Measurements from ENCODE around the gene WIPF3.

The WIPF3 gene

DNA sequence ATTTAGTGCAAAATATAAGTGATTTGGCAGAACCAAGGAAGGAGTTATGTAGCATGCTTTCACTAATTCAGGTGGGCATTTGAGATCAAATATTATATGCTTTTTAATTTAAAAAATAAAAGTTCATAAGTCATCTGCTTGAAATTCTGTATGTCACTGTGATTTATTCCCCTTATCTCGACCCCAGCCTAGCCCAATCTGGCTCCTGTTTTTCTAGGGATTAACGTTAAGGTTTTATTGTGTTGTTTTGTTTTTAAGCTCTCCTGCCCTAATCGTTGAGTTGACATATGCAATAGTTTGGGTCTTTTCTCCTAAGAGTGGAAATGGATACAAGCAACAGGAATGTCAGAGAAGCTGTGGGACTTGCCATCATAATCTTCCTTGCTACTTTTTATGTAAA, 42.6 kb downstream of the WIPF3 start:
- DNase-seq, result no peak

DNA sequence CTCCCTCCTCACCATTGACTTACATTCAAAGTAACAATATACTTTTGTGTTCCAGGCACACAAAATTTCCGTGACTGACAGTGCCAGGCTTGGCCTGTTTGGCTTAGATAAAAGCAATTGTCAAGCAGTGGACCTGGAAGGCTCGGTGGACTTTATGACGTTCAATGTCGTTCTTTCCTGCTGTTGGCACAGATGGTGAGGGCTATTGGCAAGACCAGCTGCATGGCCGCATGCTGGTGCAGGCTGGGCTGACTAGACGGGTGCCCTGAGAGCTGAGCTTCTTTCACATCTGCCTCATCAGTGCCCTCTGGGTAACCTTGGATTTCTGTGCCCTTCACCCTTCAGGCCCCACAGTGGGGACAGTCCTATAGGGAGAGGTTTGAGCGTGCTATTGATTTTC, 45.2 kb downstream of the WIPF3 start:
- no peak for DNase-seq

DNA sequence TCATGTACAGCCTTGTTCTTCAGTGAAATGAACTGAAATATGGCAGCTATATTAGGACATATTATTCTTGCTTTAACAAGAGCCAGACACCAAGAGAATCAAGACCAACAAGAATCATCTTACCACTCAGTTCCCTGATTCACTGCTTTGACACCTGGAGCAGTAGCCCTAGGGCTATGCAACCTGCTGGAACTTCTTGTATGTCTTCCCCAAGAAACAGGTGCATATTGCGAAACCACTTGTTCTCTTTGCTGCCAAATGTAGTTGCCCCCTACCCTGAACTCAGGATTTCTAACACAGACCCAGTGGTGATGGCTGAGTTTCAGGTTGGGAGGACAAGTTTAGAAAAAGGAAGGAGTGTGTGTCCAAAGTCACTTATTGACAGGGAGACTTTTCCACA, 46.1 kb downstream of the WIPF3 start:
- DNase-seq, result no peak

DNA sequence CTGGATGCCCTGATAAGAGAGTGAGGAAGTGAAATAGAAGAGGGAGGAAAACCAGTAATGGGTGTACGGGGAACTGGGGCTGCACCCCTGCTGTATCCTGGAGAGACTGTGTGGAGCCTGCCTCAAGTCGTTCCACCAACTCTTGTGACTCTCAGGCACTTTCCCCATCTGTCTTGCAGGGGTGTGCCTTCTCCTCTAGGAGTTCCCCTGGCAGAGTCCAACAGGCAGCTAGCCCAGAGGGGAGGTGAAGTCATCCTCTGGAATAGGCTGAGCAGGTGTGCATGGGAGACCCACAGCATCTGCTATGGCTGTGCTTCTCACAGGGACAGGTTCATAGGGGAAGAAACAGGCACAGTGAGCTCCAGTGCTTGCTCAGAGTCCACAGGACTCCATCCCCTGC, 46.8 kb downstream of the WIPF3 start:
- DNase-seq, result no peak

DNA sequence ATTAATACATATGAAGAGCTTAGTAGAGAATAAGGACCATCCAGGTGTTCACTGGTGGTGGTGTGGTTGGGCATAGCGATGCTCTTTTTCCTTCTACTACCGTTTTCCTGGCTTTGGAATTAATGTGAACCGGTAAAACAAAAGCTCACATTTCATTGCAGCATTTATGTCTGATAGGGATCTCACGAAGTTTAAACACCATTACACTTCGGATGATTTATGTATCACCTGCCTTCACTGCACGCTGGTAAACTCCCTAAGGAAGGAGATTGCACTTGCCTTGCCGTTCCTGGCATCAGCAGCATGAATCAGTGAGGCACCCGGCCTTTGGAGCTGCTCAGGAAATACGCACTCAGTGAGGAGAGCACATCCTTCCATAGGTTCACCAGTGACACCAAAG, 47.5 kb downstream of the WIPF3 start:
- DNase-seq, result no peak

DNA sequence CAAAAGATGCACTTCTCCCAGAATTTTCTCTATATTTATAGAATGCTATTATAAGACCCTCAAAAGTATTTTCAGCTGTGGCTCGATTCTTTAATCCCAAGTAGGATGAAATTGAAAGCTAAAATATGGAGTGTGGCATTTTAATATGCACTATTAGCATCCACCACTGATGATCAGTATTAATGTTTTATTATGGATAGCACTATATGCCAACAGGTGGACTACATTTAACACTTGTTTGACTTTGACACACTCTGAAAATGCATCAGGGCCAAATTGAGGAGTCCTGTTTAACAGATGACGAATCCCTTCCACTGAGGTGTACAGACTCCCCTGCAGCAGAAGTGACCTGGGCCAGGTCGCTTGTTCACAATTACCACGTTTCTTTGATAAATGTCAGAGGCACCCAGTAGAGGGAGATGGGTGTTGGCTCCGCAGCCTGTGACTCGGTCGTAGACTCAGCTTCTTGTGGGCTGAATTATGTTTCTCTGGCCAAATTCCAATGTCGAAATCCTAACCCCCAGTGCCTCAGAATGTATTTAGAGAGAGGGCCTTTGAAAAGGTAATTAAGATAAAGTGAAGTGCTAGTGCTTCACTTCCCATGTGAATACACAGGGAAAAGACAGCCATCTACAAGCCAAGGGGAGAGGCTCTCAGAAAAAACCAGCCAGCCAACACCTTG, 48.1 kb downstream of the WIPF3 start:
- DNase-seq, result no peak

DNA sequence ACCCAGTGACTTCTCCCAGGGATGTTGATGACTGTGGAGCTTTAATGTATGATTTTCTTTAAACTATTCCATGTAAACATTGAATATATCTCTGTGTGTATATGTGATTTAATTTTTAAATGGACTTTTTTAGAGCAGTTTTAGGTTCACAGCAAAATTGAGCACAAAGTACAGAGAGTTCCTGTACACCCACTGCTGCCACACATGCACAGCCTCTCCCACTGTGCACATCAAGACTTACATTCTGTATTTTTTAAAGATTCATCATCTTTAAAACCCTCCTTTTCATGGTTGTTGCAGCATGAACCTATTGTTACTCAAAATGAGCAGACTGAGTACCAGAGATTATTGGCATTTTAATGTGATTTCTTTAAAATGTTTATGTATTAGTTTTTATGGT, 51.3 kb downstream of the WIPF3 start:
- DNase-seq, result no peak

DNA sequence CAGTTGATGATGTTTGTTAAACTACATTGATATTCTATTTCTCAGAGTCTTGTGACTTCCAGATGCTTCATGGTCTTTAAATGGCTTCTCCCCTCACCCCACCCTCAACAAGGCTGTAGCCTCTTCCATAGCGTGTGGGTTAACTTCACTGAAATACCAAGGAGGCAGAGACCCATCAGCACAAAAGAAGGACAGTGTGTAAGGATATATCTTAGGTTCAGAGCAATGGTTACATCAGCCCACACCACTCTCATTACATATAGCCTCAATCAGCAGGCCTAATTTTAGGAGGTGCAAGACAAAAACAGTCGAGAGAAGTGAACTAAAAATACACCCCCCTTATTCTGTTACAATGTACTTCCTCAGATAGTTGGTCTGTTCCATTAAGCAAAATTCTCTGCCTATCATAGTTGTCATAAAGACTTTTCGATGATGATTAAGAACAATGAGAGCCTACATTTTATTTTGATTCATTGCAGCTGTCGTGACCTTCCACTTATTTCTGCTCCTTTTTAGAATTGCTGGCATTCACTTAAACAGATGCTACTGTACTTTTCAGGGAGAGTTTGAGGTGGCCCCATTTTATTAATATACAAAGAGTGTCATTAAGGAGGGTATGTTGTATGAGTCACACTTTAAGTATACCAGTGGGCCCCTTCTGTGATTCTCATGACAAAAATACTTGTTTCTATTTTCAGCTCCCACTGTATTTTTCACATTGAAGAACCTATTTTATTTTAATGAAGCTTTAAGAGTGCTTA, 52.1 kb downstream of the WIPF3 start:
- no peak for DNase-seq

DNA sequence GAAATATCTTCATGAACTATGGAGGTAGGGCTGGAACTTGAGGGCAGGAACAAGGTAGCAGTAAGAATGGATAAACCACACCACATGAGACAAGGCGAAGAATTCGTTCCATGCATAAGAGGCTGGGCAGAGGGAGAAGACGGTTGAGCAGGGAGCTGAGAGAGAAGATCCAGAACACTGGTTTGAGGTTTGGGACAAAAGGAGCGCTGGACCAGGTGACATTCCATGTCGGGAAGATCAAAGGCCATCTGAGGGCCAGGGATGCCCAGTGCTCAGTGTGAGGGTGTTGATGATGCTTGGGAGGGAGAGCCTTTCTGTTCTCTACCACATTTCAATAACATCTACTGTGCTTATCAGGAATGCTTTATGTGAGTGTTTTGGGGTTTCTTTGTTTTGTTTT, 52.8 kb downstream of the WIPF3 start:
- no peak for DNase-seq

DNA sequence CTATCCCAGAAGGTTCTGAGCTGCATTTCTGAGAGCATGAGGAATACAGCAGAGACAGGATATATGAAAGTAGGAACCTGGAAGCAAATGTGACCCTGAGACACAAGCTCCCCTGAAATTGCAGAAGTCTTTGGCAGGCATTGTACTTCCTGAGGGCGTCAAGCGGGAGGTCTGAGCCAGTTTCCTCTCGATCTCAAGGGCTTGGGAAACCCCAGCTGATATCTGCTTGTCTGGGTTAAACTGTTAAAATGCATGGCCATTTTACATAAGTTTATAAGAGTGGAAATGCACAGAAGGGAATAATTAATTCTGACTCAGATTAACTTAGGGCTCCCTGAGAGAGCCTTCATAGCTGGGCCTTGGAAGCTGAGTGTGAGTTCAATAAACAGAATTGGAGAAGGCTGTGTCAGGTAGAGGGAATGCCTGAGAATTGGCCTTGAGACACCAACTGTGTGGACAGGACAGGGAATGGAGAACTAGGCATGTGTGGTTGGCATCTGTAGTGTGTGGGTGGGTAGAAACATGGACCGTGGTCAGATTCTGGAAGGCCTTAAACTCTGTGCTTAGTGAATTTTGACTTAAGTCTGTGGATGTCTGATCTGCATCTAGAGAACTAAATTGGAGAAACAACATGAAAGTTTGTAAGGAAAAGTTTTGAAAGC, 53.3 kb downstream of the WIPF3 start:
- DNase-seq, result no peak

DNA sequence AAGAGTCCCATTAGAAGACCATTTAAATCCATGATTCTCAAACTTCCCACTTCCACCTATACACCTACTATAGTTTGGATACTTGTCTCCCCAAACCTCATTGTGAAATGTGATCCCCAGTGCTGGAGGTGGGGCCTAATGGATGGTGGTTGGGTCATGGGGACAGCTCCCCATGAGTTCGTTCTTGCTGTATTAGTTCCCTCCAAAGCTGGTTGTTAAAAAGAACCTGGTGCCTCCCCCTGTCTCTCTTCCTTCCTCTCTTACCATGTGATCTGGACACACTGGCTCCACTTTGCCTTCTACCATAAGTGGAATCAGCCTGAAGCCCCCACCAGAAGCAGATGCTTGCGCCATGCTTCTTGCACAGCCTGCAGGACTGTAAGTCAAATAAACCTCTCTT, 53.9 kb downstream of the WIPF3 start:
- DNase-seq, result no peak

DNA sequence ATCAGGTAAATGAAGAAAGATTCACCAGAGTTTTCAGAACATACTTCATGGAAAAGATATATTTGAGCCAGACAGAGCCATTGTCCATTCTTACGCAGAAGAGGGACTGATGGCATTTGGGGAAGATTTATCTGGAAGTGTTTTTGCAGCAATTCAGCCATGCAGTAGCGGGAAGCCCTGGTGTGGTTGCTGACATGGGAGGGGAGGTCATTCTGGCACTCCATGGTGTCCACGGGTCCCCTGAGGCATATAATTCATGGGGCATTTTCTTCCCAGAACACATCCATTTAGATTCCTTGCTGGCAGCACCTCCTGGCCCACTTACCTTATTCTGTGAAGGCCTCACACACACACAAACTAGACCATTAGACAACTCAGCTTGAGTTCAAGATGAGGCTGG, 55.6 kb downstream of the WIPF3 start:
- DNase-seq, result no peak

DNA sequence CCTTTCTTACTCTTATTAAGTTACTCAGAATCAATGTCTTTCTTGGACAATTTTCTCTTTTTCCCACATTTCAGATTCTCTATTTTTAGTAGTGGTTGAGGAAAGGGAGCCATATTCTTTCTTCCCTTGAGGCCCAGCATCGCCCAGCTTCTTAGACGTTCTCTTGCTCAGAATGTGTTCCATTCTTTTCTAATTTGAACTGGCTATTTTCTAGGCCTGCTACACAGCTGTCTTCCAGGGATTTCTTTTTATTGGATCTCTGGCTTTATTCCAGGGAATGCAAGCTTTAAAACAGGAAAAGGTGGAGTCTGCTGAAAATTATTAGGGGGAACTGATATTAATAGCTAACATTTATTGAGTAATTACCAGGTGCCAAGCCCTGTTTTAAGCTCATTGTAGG, 58.3 kb downstream of the WIPF3 start:
- DNase-seq, result no peak

DNA sequence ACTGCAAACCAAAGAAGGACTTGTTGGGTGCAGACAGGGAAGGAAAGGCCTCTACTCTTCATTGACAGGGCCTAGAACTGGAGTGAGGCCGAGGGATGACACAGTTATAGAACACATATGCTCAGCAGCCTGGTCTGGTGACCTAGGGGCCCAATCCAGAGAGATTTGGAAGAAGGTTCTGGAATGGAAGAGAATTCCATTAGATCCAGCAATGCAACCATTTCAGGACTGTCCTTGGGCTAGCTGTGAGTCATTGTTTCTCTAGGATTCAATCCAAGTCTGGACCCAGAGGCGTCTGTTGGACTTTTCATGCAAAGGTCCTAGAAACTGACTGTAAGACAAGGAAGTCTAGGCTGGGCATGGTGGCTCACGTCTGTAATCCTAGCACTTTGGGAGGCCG, 59.2 kb downstream of the WIPF3 start:
- no peak for DNase-seq

DNA sequence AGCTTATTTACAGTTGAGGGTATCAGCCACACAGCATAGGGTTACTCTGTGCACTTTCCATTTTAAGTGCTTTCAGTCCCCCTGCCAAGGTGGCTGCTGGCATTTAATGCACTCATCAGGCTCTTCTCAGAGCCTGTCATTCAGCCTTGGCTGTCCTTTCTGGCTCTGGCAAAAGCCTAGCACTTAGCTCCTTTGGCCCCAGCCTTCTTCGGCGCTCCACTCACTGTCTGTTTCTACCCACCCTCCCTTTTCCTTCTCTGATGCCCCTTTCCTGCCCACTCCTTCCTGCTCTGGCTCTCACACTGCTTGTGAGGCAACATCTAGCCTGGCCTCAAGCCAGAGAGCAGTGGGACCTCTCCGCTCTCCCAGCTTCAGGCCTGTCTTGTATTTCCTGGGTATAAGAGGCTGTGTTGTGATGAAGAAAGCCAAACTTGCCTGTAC, 60.2 kb downstream of the WIPF3 start:
- no peak for DNase-seq

DNA sequence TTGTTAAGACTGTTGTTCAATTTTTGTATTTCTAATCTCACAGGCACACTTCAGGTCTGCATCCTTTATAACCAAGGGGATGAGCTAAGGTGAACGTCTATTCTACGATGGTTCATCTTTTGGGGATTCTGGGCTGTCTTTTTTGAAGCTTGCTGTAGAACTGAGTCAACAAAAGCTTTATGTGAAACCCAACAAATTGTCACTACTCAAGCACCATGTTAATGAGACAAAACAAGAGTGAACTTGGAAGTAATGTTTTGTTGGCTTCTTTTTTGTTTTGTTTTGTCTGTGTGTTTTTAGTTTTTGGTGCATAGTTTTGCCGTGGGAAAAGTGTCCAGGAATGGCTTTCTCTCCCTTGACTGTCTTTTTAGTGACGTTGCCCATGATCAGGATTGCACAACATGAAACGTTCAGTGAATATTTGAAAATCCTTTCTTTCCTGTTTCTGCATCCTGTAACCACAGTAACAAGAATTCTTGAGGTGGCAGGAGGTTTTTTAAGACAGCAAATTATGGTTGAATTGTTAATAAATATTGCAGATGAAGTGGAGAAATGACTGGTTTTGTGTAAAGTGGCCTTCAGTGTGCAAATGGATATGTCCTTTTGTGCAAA, 65.6 kb downstream of the WIPF3 start:
- DNase-seq, result no peak

DNA sequence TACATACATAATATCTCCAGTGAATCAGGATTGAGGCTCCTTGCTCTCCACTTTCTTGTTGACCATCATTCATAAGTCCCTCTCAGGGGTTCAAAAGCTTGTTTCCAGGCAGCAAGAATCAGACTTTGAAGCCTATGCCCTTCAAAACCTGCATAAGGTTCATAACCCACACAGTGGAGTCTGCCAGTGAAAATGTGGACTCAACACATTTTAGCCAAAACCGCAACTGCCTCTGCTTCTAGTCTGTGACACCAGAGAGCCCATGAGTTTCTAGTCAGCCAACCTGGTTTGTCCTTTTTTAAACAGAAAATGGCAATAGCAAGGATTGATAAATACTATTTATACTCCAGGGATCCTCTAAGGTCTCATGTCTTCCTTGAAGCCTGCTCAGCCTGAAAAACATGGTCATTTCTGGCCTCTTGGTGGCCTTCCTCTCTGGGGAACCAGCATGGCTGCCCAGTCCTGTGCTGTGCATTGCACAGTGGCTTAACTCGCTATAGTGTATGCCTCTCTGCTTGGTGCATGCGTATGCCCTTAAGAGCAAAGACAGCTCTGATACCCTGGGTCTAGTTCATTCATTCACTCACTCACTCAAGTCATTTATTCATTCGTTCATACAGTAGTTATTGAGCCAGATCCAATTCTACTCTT, 67.5 kb downstream of the WIPF3 start:
- DNase-seq, result no peak

DNA sequence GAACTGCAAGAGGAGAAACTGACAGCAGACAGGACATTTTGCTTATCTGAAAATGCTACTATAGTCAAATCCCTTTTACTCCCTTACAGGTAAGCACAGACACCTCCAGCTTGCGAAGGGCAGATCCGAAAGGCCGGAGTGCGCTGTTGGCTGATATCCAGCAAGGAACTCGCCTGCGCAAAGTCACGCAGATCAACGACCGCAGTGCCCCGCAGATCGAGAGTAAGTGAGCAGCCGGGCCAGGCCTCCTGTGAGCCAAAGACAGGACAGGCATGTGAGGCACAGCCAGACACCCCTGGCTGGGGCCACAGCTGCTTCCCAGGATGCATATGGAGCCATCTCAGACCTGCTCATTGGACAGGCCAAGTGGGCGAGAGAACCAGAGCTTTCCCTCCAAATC, 69.4 kb downstream of the WIPF3 start:
- no peak for DNase-seq

DNA sequence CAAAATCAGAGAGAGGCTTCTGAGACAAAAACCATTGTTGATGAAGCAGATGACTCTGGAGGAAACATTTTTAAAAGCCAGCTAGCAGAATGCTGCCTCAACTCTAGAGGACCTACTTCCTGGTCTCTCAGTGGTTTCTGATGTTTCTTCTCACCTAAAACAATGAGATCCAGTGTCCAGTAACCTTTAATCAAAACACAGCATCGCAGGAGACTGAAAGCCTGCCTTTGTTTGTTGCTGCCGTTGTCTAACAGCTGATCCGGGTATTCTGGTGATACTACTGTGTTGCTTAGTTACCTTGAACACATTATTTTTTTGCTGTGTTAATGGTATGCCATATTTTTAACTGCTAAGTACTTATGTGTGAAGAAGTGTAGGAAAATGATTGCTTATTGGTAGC, 70.9 kb downstream of the WIPF3 start:
- DNase-seq, result no peak

DNA sequence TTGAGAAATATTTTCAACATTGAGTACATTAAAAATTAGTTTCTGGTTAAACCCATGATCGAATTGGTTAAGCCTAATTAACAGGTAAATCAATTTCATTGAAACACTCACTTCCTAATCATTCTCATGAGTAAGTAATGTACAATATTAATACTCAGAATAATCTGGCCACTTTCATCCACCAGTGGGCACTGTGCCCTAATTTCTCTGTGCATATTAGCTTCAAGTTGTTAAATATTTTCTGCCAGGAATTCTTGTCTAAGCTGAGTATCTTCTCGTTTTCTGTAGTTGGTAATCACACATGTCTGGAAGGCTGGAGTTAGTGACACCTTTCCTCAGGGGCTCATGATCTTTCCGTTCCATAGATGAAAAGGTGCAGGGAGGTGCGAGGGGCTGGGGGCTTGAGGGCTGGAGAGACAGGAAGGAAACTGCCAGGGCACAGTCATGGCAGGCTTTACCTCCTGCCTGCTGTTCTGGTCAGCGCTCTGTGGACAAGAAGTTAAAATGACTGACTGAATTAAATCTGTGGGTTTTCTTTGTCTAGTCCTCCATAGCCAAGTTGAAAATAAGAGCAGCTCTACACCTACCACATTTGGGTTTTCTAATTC, 71.9 kb downstream of the WIPF3 start:
- DNase-seq, result peak; percentile 17

DNA sequence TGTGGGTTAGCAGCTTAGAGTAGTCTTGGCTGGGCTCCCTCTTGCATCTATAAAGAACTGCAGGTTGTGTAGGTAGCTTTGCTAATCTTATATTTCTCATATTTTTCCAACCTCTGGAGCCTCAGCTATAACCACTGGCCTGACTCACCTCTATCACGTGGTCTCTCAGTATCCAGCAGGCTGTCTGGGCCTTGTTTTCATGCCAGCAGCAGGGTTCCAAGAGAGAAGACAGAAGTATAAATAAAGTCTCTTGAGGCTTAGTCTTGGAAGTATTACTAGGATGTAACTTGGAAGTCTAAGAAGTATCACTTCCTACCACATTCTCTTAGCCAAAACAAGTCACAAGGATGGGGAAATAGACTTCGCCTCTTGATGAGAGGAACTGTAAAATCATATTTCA, 73.3 kb downstream of the WIPF3 start:
- peak; percentile 15 for DNase-seq

DNA sequence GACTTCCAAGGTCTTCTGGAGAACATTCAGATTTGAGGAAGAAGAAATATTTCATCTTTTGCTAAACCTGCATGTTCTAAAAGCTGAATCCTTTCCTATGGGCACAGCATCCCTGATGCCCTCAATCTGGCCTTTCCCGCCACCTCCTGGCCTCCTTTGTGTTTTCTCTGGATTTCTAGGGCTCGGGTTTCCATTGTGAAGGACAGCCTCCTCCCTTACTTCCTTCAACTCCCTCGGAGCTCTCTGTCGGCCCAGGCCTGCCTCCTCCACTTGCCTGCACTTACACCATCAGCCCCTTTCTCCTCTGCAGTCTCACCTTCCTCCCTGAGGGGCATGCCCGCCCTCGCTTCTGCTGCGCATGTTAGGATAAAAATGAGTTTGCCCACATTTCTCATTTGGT, 75.4 kb downstream of the WIPF3 start:
- no peak for DNase-seq

DNA sequence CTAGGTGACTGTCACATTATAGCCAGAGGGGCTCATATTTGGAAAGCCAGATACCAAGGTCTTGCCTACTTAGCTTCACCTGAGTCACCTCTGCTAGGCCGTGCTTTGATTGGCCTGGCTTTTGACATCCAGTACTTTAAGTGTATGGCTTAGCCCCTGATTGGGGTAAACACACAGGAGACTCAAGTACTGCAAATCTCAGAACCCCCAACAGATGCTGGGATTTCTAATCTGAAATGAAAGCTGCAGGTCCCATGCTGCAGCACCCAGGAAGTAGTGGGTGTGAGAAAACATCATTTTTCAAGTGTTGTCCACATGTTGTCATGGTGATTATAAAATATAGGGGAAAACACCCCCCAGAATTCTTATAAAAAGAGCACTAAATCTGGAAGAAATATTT, 76.2 kb downstream of the WIPF3 start:
- DNase-seq, result no peak
